HG03097 (cell line): Measurements from ENCODE around the gene FAM187B.

ENCODE experiments used
- ATAC-seq: cut with Tn5 transposase; IDR thresholded peaks from one replicate; pipeline ENCODE4 v1.9.1; 2021; ENCODE audit not compliant: unreplicated experiment, low FRiP score

Gene FAM187B

DNA sequence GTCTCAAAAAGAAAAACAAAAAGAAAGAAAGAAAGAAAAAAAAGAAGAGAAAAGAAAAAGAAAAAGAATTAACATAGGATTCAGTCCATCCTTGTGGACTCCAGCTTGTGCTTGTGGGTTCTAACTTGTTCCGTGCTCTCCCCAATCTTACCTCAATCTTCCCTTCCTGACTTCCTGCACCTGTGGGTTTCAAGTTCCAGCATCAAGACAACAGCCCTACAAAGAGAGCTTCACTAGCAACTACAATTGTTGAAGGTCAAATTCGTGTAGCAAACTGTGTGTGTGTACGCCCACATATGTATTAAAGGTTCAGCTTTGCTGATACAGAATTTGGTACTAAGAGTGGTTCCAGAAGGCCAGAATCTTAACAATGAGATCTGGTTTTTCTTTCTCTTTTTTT is 48.7 kb downstream of the FAM187B start:
- ATAC-seq, result no peak

DNA sequence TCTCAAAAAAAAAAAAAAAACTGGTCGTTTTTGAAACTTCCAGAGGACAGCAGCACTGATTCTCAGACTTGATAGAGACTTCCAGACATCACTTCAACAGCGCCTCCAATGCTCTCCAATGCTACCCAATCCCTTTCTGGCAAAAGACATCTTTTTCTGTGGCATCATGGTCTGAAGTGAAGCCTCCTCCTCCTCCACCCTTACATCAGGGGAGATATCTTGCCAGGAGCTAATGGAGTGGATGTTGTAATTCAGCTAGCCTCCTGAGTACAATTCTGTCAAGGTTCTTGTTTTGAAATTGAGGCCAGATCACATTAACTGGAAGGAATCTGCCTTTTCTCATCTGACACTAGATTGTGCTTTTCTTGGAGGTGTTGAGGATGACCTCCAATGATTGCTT is 49.8 kb downstream of the FAM187B start:
- no peak for ATAC-seq

DNA sequence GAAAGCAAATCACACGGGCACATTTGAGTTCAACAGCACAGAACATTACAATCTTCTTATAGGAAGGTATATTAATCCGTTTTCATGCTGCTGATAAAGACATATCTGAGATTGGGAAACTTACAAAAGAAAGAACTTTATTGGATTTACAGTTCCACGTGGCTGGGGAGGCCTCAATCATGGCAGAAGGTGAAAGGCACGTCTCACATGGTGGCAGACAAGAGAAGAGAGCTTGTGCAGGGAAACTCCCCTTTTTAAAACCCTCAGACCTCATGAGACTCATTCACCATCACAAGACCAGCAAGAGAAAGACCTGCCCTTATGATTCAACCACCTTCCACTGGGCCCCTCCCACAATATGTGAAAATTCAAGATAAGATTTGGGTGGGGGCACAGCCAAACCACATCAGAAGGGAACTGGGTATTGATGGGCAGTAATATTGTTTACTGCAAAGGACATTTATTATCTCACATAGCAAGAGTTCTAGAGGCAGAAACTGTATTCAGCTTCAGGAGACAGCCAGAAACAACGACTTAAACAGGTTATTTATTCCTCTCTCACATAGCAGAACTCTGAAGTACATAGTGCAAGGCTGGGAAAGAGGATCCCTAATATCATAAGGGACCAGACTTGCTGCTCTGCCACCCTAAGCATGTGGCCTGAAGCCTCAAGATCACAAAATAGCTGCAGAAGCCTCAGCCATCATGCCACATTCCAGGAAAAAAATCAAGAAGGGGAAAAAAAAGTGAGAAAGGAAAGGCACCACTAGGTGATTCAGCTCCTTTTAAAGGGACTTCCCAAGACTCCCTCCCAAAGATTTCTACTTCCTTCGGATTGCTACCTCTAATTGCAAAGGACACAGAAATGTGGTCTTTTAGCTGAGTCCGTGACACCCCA is 50.9 kb downstream of the FAM187B start:
- no peak for ATAC-seq

DNA sequence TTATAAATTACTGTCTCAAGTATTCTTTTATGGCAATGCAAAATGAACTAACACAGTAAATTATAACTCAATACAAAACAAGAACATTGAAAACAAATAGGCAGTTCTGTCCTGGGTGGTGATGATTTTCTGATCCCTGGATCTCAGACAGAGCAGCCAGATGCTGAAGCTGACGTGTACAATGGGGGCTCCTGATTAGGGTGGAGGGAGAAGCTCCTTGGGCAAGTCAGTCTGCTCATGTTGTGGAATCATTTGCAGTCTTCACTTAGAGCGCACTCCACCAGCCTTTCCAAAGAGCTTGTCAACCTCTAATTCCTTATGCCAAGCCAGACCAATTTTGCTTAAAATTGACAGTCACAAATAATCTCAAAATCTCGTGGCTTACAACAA is 52.4 kb downstream of the FAM187B start:
- no peak for ATAC-seq
